Neural cell (in vitro differentiated cells): ENCODE measurements around the gene ZIM2. TPM values are rescaled to one million over a fixed set of nuclear protein-coding genes. Genes with fewer than 3 reads are reported as not detected.

Experiments
- H2AFZ ChIP-seq: fragments of 200-600, 300-800 bp; sonication (generic), shearing (Covaris generic); 2 replicates; pipeline ENCODE4 v1.6.0; 2014; ENCODE audit warnings: low read depth, mild to moderate bottlenecking, antibody characterized with exemption, low read length, moderate library complexity
- H3F3A ChIP-seq: fragments of 200-600 bp; shearing (Covaris generic); 2 replicates; pipeline ENCODE4 v1.6.1; 2016; ENCODE audit warnings: mild to moderate bottlenecking, moderate library complexity, mixed read lengths, antibody characterized with exemption, low read length; ENCODE audit not compliant: insufficient read depth, poor library complexity, severe bottlenecking
- H3K27ac ChIP-seq: fragments of 200-600, 300-800 bp; sonication (generic), shearing (Covaris generic); 2 replicates; pipeline ENCODE4 v1.5.1; 2014; ENCODE audit warnings: mild to moderate bottlenecking, low read length, moderate library complexity
- H3K27me3 ChIP-seq: fragments of 300-800, 200-600 bp; sonication (generic), shearing (Covaris generic); 2 replicates; pipeline ENCODE4 v1.6.0; 2014; ENCODE audit warnings: mild to moderate bottlenecking, low read depth, low read length, moderate library complexity; ENCODE audit not compliant: insufficient read depth
- H3K36me3 ChIP-seq: fragments of 300-800, 200-600 bp; sonication (generic), shearing (Covaris generic); 2 replicates; pipeline ENCODE4 v1.5.1; 2014; ENCODE audit warnings: mild to moderate bottlenecking, antibody characterized with exemption, low read length, moderate library complexity; ENCODE audit not compliant: insufficient read depth
- H3K4me2 ChIP-seq: fragments of 300-800, 200-600 bp; sonication (generic), shearing (Covaris generic); 2 replicates; pipeline ENCODE4 v1.6.0; 2014; ENCODE audit warnings: mild to moderate bottlenecking, low read length
- H3K4me3 ChIP-seq: fragments of 300-800, 200-600 bp; sonication (generic), shearing (Covaris generic); 2 replicates; pipeline ENCODE4 v1.5.1; 2014; ENCODE audit warnings: mild to moderate bottlenecking, low read length, moderate library complexity
- H3K79me2 ChIP-seq: fragments of 200-600 bp; shearing (Covaris generic); replicated peaks from 2 replicates; pipeline ENCODE4 v1.6.0; 2014; ENCODE audit warnings: mild to moderate bottlenecking, low read length, moderate library complexity; ENCODE audit not compliant: insufficient read depth
- H3K9ac ChIP-seq: fragments of 300-800, 200-600 bp; sonication (generic), shearing (Covaris generic); 2 replicates; pipeline ENCODE4 v1.6.1; 2016; ENCODE audit warnings: mild to moderate bottlenecking, low read length, mixed read lengths
- H3K9me2 ChIP-seq: fragments of 200-600 bp; shearing (Covaris generic); 2 replicates; pipeline ENCODE4 v1.6.1; 2016; ENCODE audit warnings: mild to moderate bottlenecking, low read length, mixed read lengths; ENCODE audit not compliant: insufficient read depth
- H3K9me3 ChIP-seq: fragments of 200-600, 300-800 bp; sonication (generic), shearing (Covaris generic); 2 replicates; pipeline ENCODE4 v1.6.1; 2016; ENCODE audit warnings: mild to moderate bottlenecking, mixed run types, low read length, moderate library complexity, mixed read lengths
- H4K20me1 ChIP-seq: fragments of 200-600 bp; shearing (Covaris generic); 2 replicates; pipeline ENCODE4 v1.6.1; 2016; ENCODE audit warnings: mild to moderate bottlenecking, mixed run types; ENCODE audit not compliant: insufficient read depth
- EP300 ChIP-seq: fragments of 450-650 bp; conservative IDR thresholded peaks from 2 replicates; pipeline ENCODE4 v1.6.1; 2014; ENCODE audit warnings: antibody characterized with exemption, mild to moderate bottlenecking, moderate library complexity; ENCODE audit not compliant: poor library complexity, severe bottlenecking
- EZH2 ChIP-seq: fragments of 200-600, 300-800 bp; shearing (Covaris generic), sonication (generic); IDR thresholded peaks from 2 replicates; pipeline ENCODE4 v1.6.1; 2014; ENCODE audit warnings: antibody characterized with exemption, low read length, borderline replicate concordance, mild to moderate bottlenecking; ENCODE audit not compliant: insufficient read depth, poor library complexity, severe bottlenecking
- MXI1 ChIP-seq: fragments of 450-650 bp; conservative IDR thresholded peaks from 2 replicates; pipeline ENCODE4 v1.6.1; 2014; ENCODE audit warnings: antibody characterized with exemption, mild to moderate bottlenecking; ENCODE audit not compliant: poor library complexity, severe bottlenecking
- POLR2AphosphoS5 ChIP-seq: IDR thresholded peaks from 2 replicates; pipeline ENCODE4 v1.6.1; 2012
- RAD21 ChIP-seq: fragments of 450-650 bp; conservative IDR thresholded peaks from 2 replicates; pipeline ENCODE4 v1.6.1; 2014; ENCODE audit warnings: antibody characterized with exemption, mild to moderate bottlenecking, moderate library complexity
- SMC3 ChIP-seq: fragments of 450-650 bp; conservative IDR thresholded peaks from 2 replicates; pipeline ENCODE4 v1.6.1; 2014; ENCODE audit warnings: antibody characterized with exemption, mild to moderate bottlenecking, moderate library complexity; ENCODE audit not compliant: poor library complexity
- TAF1 ChIP-seq: IDR thresholded peaks from 2 replicates; pipeline ENCODE4 v1.6.1; 2012; ENCODE audit warnings: low read depth
- polyA plus RNA-seq: library from polyadenylated mRNA; depleted of rRNA; stranded (reverse); fragments of >200 nt; gene quantifications from 2 replicates; pipeline ENCODE4 v1.2.3, GENCODE V29; 2014
- TF ChIP-seq, protein P1 (sequence below): IDR thresholded peaks from 2 replicates; pipeline ENCODE4 v1.6.1; 2012; ENCODE audit warnings: borderline replicate concordance
- TF ChIP-seq, protein P2 (sequence below): fragments of 450-650 bp; IDR thresholded peaks from 2 replicates; pipeline ENCODE4 v1.5.1; 2014; ENCODE audit warnings: antibody characterized with exemption, mild to moderate bottlenecking, moderate library complexity; ENCODE audit not compliant: poor library complexity, severe bottlenecking

The ZIM2 gene
- polyA plus RNA-seq, 1 donor from 2014 or later = not detected

DNA sequence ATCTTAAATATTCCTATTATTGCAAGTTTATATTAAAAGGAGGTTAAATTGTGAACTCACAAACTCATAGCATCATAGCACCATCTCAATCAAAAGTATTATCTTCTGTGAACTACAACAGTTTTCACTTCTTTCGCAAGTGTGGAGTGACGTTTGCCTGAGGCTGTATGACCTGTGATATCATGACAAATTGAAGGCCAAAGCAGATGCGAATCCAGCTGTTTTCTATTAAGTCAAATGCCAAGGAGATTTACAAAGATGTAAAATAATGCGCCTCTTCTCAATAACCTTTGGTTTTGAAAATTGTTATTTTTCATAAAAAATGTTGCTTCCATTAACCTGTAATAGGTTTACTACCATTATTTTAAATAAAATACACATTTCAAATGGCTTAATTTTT, 7.6 kb upstream of the ZIM2 start:
- Histone ChIP-seq H3K4me2 (no peak overlapping the region), H3K79me2 (no peaks in the 10 kb centered on the region), H3K27me3 (no peaks in the 10 kb centered on the region), H3K9me3 (peaks cover 6% of the 10 kb centered on the region), H4K20me1 (no peaks in the 10 kb centered on the region), H3K36me3 (no peaks in the 10 kb centered on the region), H3K4me3 (no peak overlapping the region), H3K9me2 (no peaks in the 10 kb centered on the region), H3K9ac (no peak overlapping the region), H3K27ac (no peak overlapping the region), H2AFZ (no peak overlapping the region), H3F3A (no peaks in the 10 kb centered on the region)
- no peak for TF ChIP-seq RAD21
- TF ChIP-seq EP300 = no peak
- TF ChIP-seq, protein P1, sequence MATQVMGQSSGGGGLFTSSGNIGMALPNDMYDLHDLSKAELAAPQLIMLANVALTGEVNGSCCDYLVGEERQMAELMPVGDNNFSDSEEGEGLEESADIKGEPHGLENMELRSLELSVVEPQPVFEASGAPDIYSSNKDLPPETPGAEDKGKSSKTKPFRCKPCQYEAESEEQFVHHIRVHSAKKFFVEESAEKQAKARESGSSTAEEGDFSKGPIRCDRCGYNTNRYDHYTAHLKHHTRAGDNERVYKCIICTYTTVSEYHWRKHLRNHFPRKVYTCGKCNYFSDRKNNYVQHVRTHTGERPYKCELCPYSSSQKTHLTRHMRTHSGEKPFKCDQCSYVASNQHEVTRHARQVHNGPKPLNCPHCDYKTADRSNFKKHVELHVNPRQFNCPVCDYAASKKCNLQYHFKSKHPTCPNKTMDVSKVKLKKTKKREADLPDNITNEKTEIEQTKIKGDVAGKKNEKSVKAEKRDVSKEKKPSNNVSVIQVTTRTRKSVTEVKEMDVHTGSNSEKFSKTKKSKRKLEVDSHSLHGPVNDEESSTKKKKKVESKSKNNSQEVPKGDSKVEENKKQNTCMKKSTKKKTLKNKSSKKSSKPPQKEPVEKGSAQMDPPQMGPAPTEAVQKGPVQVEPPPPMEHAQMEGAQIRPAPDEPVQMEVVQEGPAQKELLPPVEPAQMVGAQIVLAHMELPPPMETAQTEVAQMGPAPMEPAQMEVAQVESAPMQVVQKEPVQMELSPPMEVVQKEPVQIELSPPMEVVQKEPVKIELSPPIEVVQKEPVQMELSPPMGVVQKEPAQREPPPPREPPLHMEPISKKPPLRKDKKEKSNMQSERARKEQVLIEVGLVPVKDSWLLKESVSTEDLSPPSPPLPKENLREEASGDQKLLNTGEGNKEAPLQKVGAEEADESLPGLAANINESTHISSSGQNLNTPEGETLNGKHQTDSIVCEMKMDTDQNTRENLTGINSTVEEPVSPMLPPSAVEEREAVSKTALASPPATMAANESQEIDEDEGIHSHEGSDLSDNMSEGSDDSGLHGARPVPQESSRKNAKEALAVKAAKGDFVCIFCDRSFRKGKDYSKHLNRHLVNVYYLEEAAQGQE = no peak
- TF ChIP-seq SMC3 = no peak
- TF ChIP-seq TAF1 = no peak
- TF ChIP-seq EZH2 = no peak
- TF ChIP-seq, protein P2, sequence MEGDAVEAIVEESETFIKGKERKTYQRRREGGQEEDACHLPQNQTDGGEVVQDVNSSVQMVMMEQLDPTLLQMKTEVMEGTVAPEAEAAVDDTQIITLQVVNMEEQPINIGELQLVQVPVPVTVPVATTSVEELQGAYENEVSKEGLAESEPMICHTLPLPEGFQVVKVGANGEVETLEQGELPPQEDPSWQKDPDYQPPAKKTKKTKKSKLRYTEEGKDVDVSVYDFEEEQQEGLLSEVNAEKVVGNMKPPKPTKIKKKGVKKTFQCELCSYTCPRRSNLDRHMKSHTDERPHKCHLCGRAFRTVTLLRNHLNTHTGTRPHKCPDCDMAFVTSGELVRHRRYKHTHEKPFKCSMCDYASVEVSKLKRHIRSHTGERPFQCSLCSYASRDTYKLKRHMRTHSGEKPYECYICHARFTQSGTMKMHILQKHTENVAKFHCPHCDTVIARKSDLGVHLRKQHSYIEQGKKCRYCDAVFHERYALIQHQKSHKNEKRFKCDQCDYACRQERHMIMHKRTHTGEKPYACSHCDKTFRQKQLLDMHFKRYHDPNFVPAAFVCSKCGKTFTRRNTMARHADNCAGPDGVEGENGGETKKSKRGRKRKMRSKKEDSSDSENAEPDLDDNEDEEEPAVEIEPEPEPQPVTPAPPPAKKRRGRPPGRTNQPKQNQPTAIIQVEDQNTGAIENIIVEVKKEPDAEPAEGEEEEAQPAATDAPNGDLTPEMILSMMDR = no peak
- TF ChIP-seq MXI1 = no peak
- TF ChIP-seq POLR2AphosphoS5 = no peak

DNA sequence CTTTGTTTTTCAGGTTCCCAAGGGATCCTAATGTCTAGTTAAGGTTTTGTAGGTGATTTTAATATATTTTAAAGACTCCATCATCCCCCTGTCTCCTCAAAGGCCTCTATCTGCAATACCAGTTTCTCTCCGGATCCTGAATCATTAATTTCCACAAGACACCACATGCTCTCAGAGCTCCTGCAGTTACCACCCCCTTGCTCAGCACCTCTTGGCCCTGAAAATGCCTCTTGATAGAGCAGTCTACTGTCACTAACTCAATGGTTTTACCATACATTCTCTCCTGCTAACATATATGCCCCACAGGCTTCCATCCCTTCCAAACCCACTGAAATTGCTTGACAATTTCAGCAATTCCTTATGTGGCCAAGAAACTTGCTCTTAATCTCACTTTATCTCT, 1.9 kb upstream of the ZIM2 start:
- Histone ChIP-seq H3K79me2 (no peaks in the 10 kb centered on the region), H2AFZ (no peak overlapping the region), H3K27me3 (no peaks in the 10 kb centered on the region), H3K4me2 (no peak overlapping the region), H3F3A (no peaks in the 10 kb centered on the region), H3K9ac (no peak overlapping the region), H3K9me3 (peaks cover 23% of the 10 kb centered on the region), H3K36me3 (no peaks in the 10 kb centered on the region), H3K4me3 (no peak overlapping the region), H4K20me1 (no peaks in the 10 kb centered on the region), H3K27ac (no peak overlapping the region), H3K9me2 (no peaks in the 10 kb centered on the region)
- TF ChIP-seq SMC3 = no peak
- TF ChIP-seq RAD21 = no peak
- no peak for TF ChIP-seq TAF1
- TF ChIP-seq, protein P2 = no peak
- no peak for TF ChIP-seq MXI1
- no peak for TF ChIP-seq POLR2AphosphoS5
- TF ChIP-seq EP300 = no peak
- TF ChIP-seq EZH2 = no peak
- TF ChIP-seq, protein P1 = no peak
